Measurements from ENCODE around the gene AIG1.
"Not testable (repeated sequence)": the region's sequence is repeated elsewhere in the genome, so short reads cannot be mapped to it uniquely, and the experiment has no call there.

Gene AIG1

DNA sequence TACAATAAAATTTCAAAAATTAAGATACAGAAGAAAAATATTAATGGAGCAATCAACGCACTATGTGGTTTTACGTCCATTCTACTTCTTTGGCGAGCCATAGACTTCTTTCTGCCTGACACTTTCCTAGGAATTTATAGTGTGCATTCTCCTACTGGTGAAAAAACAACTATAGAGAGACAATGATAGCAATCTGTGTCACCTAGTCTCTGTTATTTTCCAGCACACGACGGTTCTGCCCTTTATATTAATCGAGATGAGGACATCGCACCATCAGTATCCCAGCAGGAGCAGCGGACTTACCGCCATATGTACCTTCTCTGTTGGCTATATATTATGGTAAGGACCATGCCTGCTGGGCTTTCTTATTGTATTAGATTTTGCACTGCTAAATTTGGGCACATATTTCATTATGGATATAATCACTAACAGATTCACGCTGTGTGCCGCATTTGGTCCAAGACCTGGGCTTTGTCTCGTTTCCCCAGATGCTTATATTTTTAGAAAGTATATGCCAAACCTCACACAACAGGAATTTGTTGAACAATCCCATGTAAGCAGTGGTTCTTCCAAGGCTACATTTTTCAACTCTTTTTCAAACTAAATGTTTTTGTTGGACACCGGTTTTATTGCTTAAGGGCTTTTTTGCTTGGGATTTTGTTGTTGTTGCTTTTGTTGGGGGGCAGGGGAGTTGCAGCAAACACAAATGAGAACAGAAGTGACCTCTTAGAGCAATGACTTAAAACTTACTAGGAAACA lies 223.4 kb downstream of the AIG1 start:
- Mint-ChIP-seq H3K27me3 (no peaks in the 10 kb centered on the region), H3K4me3 (no peak overlapping the region), H3K27ac (no peak overlapping the region), H3K9me3 (no peaks in the 10 kb centered on the region), H3K4me1 (no peaks in the 10 kb centered on the region), H3K36me3 (peaks cover 3% of the 10 kb centered on the region)

- no peak overlapping the region for H3K4me3 Mint-ChIP-seq
- no peaks in the 10 kb centered on the region for H3K27me3 Mint-ChIP-seq
- H3K27ac Mint-ChIP-seq = no peak overlapping the region
- peaks cover 3% of the 10 kb centered on the region for H3K36me3 Mint-ChIP-seq
- H3K4me1 Mint-ChIP-seq = no peaks in the 10 kb centered on the region
- no peaks in the 10 kb centered on the region for H3K9me3 Mint-ChIP-seq
Measured at GRCh38 chr6:143286251-143286795, 225.6 kb downstream of the AIG1 start.

DNA sequence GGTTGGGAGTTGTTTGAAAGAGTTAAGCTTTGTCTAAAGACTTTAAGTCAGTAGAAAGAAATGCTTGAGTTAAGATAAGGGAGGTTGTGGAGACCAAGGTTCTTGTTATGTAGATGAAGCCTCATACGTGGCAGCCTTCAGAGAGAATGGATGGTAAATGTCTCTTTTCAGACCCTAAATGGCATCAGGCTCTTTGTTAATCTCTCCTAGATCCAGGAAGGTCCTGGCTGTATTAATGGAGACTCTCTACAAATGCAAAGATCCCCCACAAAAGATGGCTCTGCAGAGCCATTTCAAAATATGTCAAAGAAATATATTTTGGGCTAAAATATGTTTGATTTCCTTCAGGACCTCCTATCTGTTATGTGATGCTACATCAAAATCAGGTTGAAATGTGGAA lies 228.2 kb downstream of the AIG1 start:
- no peaks in the 10 kb centered on the region for H3K9me3 Mint-ChIP-seq

GRCh38 chr6:143290206-143290605 lies 229.5 kb downstream of the AIG1 start:
- Mint-ChIP-seq H3K4me3 (no peak overlapping the region), H3K9me3 (no peaks in the 10 kb centered on the region), H3K27ac (no peak overlapping the region), H3K27me3 (no peaks in the 10 kb centered on the region), H3K4me1 (no peaks in the 10 kb centered on the region), H3K36me3 (peaks cover 1% of the 10 kb centered on the region)

More for the DNA sequence above, 228.2 kb downstream of the AIG1 start:
- no peaks in the 10 kb centered on the region for H3K27me3 Mint-ChIP-seq
- H3K36me3 Mint-ChIP-seq = peaks cover 3% of the 10 kb centered on the region
- H3K4me3 Mint-ChIP-seq = no peak overlapping the region
- H3K4me1 Mint-ChIP-seq = no peaks in the 10 kb centered on the region
- no peak overlapping the region for H3K27ac Mint-ChIP-seq

DNA sequence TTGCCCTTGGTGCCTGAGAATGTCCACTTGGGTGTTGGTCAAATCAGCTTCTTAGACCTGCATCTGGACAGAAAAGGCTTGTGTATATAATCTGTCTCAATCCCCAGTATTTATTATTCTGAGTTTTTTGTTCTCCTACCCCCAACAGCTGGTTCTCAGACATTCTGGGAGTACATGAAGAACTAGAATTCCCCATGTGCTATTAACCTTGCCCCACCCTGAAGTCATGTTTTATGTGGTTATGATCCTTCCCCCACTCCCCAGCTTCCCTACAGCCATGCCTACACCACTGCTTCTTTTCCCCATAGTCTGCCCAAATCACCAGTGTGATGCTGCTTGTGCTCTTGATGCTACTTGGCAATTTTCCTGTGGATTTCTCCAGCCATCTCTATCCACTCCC lies 232.8 kb downstream of the AIG1 start:
- Mint-ChIP-seq H3K27me3 (no peaks in the 10 kb centered on the region), H3K36me3 (peaks cover 4% of the 10 kb centered on the region), H3K4me3 (no peak overlapping the region), H3K9me3 (no peaks in the 10 kb centered on the region), H3K27ac (no peak overlapping the region), H3K4me1 (no peaks in the 10 kb centered on the region)

GRCh38 chr6:143294265-143294860 lies 233.7 kb downstream of the AIG1 start:
- H3K9me3 Mint-ChIP-seq = no peaks in the 10 kb centered on the region
- no peak overlapping the region for H3K27ac Mint-ChIP-seq
- no peaks in the 10 kb centered on the region for H3K27me3 Mint-ChIP-seq
- no peak overlapping the region for H3K4me3 Mint-ChIP-seq
- H3K4me1 Mint-ChIP-seq = no peaks in the 10 kb centered on the region
- peaks cover 4% of the 10 kb centered on the region for H3K36me3 Mint-ChIP-seq

GRCh38 chr6:143295932-143296331 lies 235.2 kb downstream of the AIG1 start:
- Mint-ChIP-seq H3K27ac (no peak overlapping the region), H3K4me3 (no peak overlapping the region), H3K27me3 (no peaks in the 10 kb centered on the region), H3K4me1 (no peaks in the 10 kb centered on the region), H3K36me3 (peaks cover 4% of the 10 kb centered on the region), H3K9me3 (no peaks in the 10 kb centered on the region)

DNA sequence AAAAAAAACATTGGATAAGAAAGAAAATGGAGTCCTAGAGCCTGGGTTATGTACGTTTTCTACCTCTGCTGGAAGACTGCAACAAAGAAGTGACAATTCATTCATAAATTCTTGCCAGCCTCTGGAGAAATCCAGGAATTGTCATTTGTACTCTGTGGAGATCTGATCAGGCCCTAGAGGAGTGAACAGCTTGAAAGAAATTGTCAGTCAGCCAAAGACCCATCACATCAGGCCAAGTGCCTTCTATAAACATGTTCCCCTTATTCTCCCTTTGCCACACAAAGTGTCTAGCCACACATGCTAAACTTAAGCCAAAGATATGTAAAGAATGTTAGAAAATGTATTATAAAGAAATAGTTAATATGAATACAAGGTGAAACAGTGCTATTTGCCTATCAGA lies 237.4 kb downstream of the AIG1 start:
- Mint-ChIP-seq H3K27me3 (no peaks in the 10 kb centered on the region), H3K4me3 (no peak overlapping the region), H3K4me1 (no peaks in the 10 kb centered on the region), H3K27ac (no peak overlapping the region), H3K9me3 (peaks cover 6% of the 10 kb centered on the region), H3K36me3 (peaks cover 7% of the 10 kb centered on the region)

DNA sequence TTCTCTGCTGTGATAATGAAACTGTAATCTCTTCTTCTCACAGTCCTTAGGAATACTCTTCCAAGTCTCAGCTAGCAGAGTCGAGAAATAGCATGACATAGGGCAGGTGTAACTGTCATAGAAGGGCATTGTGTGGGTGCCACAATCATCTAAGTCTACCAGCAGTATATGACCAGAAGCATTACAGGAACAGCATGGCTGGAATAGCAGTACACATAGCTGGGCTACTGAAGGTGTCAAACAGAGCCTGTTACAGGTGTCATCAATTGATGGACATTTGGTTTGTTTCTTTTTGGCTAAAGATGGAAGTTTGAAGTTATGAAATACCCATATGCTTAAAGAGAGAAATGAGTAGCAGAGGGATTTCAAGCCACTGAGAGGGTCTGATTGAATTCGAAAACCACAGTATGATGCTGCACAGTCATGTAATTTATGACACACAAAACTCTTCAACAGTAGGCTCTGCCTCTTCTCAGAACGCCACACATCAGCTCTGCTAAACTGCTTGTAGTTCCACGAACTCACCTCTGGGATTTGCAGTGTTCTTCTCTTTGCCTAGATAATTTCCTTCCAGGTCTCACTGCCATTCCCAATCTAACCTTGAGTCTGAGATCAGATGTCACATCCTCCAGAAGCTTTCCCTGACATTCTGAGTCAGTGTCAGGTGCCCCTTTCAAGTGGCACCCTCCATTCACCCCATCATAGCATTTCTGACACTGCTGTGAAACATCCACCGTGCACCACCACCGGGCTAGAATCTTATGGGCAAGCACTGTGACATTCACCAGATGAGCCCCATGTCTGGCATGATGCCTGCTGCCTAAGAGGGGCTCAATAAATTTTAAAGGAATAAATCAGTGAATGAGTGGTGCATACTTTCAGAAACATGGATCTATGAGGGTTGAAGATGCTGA lies 238.8 kb downstream of the AIG1 start:
- peaks cover 6% of the 10 kb centered on the region for H3K9me3 Mint-ChIP-seq
- peaks cover 7% of the 10 kb centered on the region for H3K36me3 Mint-ChIP-seq
- H3K27ac Mint-ChIP-seq = no peak overlapping the region
- no peaks in the 10 kb centered on the region for H3K27me3 Mint-ChIP-seq
- H3K4me1 Mint-ChIP-seq = no peaks in the 10 kb centered on the region
- no peak overlapping the region for H3K4me3 Mint-ChIP-seq

- Mint-ChIP-seq H3K27ac (no peak overlapping the region), H3K9me3 (peaks cover 6% of the 10 kb centered on the region), H3K27me3 (no peaks in the 10 kb centered on the region), H3K4me1 (no peaks in the 10 kb centered on the region), H3K4me3 (no peak overlapping the region), H3K36me3 (peaks cover 7% of the 10 kb centered on the region)
Measured at GRCh38 chr6:143301188-143301587, 240.5 kb downstream of the AIG1 start.

GRCh38 chr6:143307760-143308159 lies 247.1 kb downstream of the AIG1 start:
- not testable (repeated sequence) for H3K27ac Mint-ChIP-seq, H3K27me3 Mint-ChIP-seq, H3K4me3 Mint-ChIP-seq, H3K4me1 Mint-ChIP-seq, H3K9me3 Mint-ChIP-seq
- peaks cover 11% of the 10 kb centered on the region for H3K36me3 Mint-ChIP-seq

DNA sequence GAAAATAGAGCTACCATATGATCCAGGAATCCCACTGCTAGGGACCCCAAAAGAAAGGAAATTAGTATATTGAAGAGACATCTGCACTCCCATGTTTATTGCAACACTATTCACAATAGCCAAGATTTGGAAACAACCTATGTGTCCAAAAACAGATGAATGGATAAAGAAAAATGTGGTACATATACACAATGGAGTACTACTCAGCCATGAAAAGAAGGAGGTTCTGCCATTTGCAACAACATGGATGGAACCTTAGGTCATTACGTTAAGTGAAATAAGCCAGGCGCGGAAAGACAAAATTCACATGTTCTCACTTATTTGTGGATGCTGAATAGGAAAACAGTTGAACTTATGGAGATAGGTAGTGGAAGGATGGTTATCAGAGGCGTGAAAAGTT lies 252.5 kb downstream of the AIG1 start:
- H3K27ac Mint-ChIP-seq = no peak overlapping the region
- H3K27me3 Mint-ChIP-seq = peaks cover 2% of the 10 kb centered on the region
- peaks cover 37% of the 10 kb centered on the region for H3K9me3 Mint-ChIP-seq

GRCh38 chr6:143321491-143322086 lies 260.9 kb downstream of the AIG1 start:
- Mint-ChIP-seq H3K4me1 (no peaks in the 10 kb centered on the region), H3K4me3 (no peak overlapping the region), H3K36me3 (no peaks in the 10 kb centered on the region), H3K9me3 (peaks cover 29% of the 10 kb centered on the region), H3K27ac (no peak overlapping the region), H3K27me3 (no peaks in the 10 kb centered on the region)

More for the DNA sequence above, 252.5 kb downstream of the AIG1 start:
- H3K4me3 Mint-ChIP-seq = no peak overlapping the region
- no peaks in the 10 kb centered on the region for H3K4me1 Mint-ChIP-seq
- H3K36me3 Mint-ChIP-seq = peaks cover 13% of the 10 kb centered on the region

- Mint-ChIP-seq H3K4me3 (no peak overlapping the region), H3K36me3 (no peaks in the 10 kb centered on the region), H3K27ac (no peak overlapping the region), H3K4me1 (no peaks in the 10 kb centered on the region), H3K9me3 (peaks cover 24% of the 10 kb centered on the region), H3K27me3 (no peaks in the 10 kb centered on the region)
Measured at GRCh38 chr6:143322386-143322785, 261.7 kb downstream of the AIG1 start.

- H3K36me3 Mint-ChIP-seq = no peaks in the 10 kb centered on the region
- H3K4me1 Mint-ChIP-seq = no peaks in the 10 kb centered on the region
- no peak overlapping the region for H3K27ac Mint-ChIP-seq
- H3K4me3 Mint-ChIP-seq = no peak overlapping the region
- peaks cover 15% of the 10 kb centered on the region for H3K9me3 Mint-ChIP-seq
- no peaks in the 10 kb centered on the region for H3K27me3 Mint-ChIP-seq
Measured at GRCh38 chr6:143323729-143324470, 263.2 kb downstream of the AIG1 start.
